Left lung (tissue), 14 donors: Measurements from ENCODE around the gene ZNF738. TPM values are rescaled to one million over a fixed set of nuclear protein-coding genes. Genes with fewer than 3 reads are reported as not detected.
"Not testable (repeated sequence)": the region's sequence is repeated elsewhere in the genome, so short reads cannot be mapped to it uniquely, and the experiment has no call there.

Experiments used
- ATAC-seq: fragments of 200-7000 bp; cut with Tn5 transposase; one replicate; pipeline ENCODE4 v1.9.1; 2020; ENCODE audit warnings: moderate library complexity
- DNase-seq, 4 donors: peaks; one replicate each; pipeline ENCODE4 v3.0.0-alpha.2; 2013 to 2020
- H3K27ac ChIP-seq, 2 donors: fragments of 200-600 bp; sonication (generic) in 1 of 2; one replicate each; pipeline versions ENCODE4 v1.5.0 to v1.8.0; 2020 to 2021
- H3K27me3 ChIP-seq, 2 donors: fragments of 200-600 bp; sonication (generic) in 1 of 2; one replicate each; pipeline versions ENCODE4 v1.5.0 to v1.8.0; 2020 to 2021
- H3K36me3 ChIP-seq, 2 donors: fragments of 200-600 bp; sonication (generic) in 1 of 2; one replicate each; pipeline versions ENCODE4 v1.5.0 to v1.8.0; 2020 to 2021
- H3K4me1 ChIP-seq, 2 donors: fragments of 200-600 bp; one replicate each; pipeline ENCODE4 v1.8.0; 2021
- H3K4me3 ChIP-seq, 2 donors: fragments of 200-600 bp; sonication (generic) in 1 of 2; one replicate each; pipeline versions ENCODE4 v1.5.0 to v1.8.0; 2020 to 2021; ENCODE audit warnings: mild to moderate bottlenecking in 1 of 2
- H3K9me3 ChIP-seq, 2 donors: fragments of 200-600 bp; sonication (generic) in 1 of 2; one replicate each; pipeline versions ENCODE4 v1.5.0 to v1.8.0; 2020 to 2021
- CTCF ChIP-seq, 2 donors: fragments of 200-600 bp; sonication (generic) in 1 of 2; IDR thresholded peaks; one replicate each; pipeline versions ENCODE4 v1.5.0 to v1.8.0; 2021; ENCODE audit warnings: antibody characterized with exemption in 2 of 2
- intact Hi-C, 2 donors: fragments of 100-400 bp; cut with DNase I; formaldehyde crosslinking; loops; one replicate each; pipeline versions ENCODE4 v1.11.2 to v1.14.2; 2022
- long read RNA-seq, 12 donors: library from polyadenylated mRNA in 2 of 12; unstranded in 2 of 12; transcript quantifications; one replicate each; pipeline ENCODE4 v2.0.0 and lab custom pipeline, GENCODE V29; 2019 to 2026
- polyA plus RNA-seq, 6 donors: library from polyadenylated mRNA; unstranded; fragments of 120-200 nt; gene quantifications; one replicate each; pipeline ENCODE4 v1.2.1, GENCODE V29; 2013; ENCODE audit not compliant: insufficient read length in 6 of 6
- total RNA-seq, 2 donors: library from RNA; stranded (reverse); fragmentation: NEBNext Ultra II Directional; extraction: Animal tissue kit (Norgen Biotek cat#: 25700); gene quantifications; one replicate each; pipeline ENCODE4 v1.2.1, GENCODE V29; 2021
- donor health status: DM: no; HTN: yes; CAD: no.
- donor health status: DM: no; HTN: no; CAD: no.

ZNF738 gene
- total RNA-seq (1 to 10 TPM; 7.2 to 8.3 TPM), polyA plus RNA-seq (10 to 100 TPM; 33.2 to 46.2 (median 38.2) TPM)
- long read RNA-seq, donor 1, partial matches to known transcripts = 6 of 12 reads
- long read RNA-seq, donor 1, other reads (novel, unspliced or antisense) = 0 of 12 reads
- long read RNA-seq, donor 2, transcript ZNF738-201 (5 exons, 2,442 nt) = major isoform, 7 of 24 reads
- long read RNA-seq, donor 2, partial matches to known transcripts = 12 of 24 reads
- long read RNA-seq, donor 2, other reads (novel, unspliced or antisense) = 0 of 24 reads
- long read RNA-seq, donor 3, partial matches to known transcripts = 0 of 10 reads
- long read RNA-seq, donor 3, other reads (novel, unspliced or antisense) = 5 of 10 reads
- long read RNA-seq, donor 4, partial matches to known transcripts = 0 of 5 reads
- long read RNA-seq, donor 4, other reads (novel, unspliced or antisense) = 4 of 5 reads
- long read RNA-seq, donor 5, partial matches to known transcripts = 33 of 40 reads
- long read RNA-seq, donor 5, other reads (novel, unspliced or antisense) = 0 of 40 reads
- long read RNA-seq, donor 6, transcript ZNF738-201 (5 exons, 2,442 nt) = major isoform, 5 of 7 reads
- long read RNA-seq, donor 6, partial matches to known transcripts = 0 of 7 reads
- long read RNA-seq, donor 6, other reads (novel, unspliced or antisense) = 0 of 7 reads
- long read RNA-seq, donor 7, partial matches to known transcripts = 62 of 65 reads
- long read RNA-seq, donor 7, other reads (novel, unspliced or antisense) = 0 of 65 reads
- long read RNA-seq, donor 8, partial matches to known transcripts = 0 of 2 reads
- long read RNA-seq, donor 8, other reads (novel, unspliced or antisense) = 0 of 2 reads
- long read RNA-seq, donor 9 = 0 reads
- long read RNA-seq, donor 10, partial matches to known transcripts = 0 of 2 reads
- long read RNA-seq, donor 10, other reads (novel, unspliced or antisense) = 1 of 2 reads
- long read RNA-seq, donor 11 = 0 reads
- long read RNA-seq, donor 12, transcript ZNF738-201 (5 exons, 2,442 nt) = major isoform, 6 of 6 reads
- long read RNA-seq, donor 12, partial matches to known transcripts = 0 of 6 reads
- long read RNA-seq, donor 12, other reads (novel, unspliced or antisense) = 0 of 6 reads

DNA sequence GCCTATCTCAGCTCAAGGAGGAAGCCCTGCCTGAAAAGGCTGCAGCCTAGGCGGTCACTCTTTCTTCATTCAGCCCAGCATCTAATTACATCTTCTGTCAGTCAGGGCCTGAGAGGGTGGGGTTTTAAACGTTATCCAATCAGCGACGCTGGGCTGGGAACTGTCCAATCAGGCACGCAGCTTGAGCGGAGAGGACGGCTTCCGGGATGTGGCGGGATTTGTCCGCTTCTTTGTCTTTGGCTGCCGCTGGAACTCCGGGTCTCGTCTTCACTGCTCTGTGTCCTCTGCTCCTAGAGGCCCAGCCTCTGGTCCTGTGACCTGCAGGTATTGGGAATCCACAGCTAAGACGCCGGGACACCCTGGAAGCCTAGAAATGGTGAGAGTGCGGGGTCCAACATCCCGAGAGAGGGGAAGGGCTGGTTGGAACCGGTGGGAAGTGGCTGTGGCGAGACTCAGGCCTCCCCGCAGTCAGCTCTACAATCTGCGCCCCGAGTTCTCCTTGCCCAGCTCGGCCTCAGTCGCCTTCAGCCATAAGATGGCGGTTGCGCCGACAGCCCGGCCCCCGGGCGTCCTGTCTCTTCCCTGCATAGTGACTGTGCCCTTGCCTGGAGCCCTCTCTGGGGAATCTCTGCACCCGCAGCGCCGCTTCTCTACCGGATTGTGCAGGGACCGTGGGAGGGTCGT lies at the start of gene ZNF738:
TSS of gene ZNF738 (plus strand) at position 233 of the 684 bp plus-strand sequence. CDS start at position 374, 141 bp downstream.
- peak within 1 kb of the TSS; percentile 60 to 80 for H3K4me3 ChIP-seq
- peak; percentile 99 for ATAC-seq
- H3K4me1 ChIP-seq = peaks cover 0 to 9% of the 10 kb centered on the region in 2 donors
- TF ChIP-seq CTCF (IDR thresholded peaks at IDR 0.05) = no peak
- intact Hi-C loops = no loop called here
- no peaks in the 10 kb centered on the region for H3K27me3 ChIP-seq
- H3K27ac ChIP-seq = peak within 1 kb of the TSS; percentile 85 to 88
- DNase-seq = peak; percentile 87 to 97 (median 92)
- H3K36me3 ChIP-seq = peaks cover 0 to 24% of the 10 kb centered on the region in 2 donors
- peaks cover 0 to 3% of the 10 kb centered on the region in 2 donors for H3K9me3 ChIP-seq

GRCh38 chr19:21312807-21313206 lies 46.0 kb upstream of the ZNF738 start:
- H3K4me3 ChIP-seq, intact Hi-C loops, H3K9me3 ChIP-seq, H3K27ac ChIP-seq, DNase-seq, ATAC-seq, H3K27me3 ChIP-seq: not testable (repeated sequence)
- H3K4me1 ChIP-seq = peaks cover 0 to 18% of the 10 kb centered on the region in 2 donors
- peaks cover 0 to 27% of the 10 kb centered on the region in 2 donors for H3K36me3 ChIP-seq

GRCh38 chr19:21314676-21315075 lies 44.1 kb upstream of the ZNF738 start:
- H3K4me1 ChIP-seq = peaks cover 0 to 18% of the 10 kb centered on the region in 2 donors
- ATAC-seq = no peak
- intact Hi-C loops = no loop called here
- TF ChIP-seq CTCF (IDR thresholded peaks at IDR 0.05) = no peak
- H3K27ac ChIP-seq = peak overlapping the region in 1 of 2 donors; percentile 53
- no peaks in the 10 kb centered on the region for H3K9me3 ChIP-seq
- no peaks in the 10 kb centered on the region for H3K27me3 ChIP-seq
- DNase-seq = no peak
- H3K36me3 ChIP-seq = peaks cover 0 to 14% of the 10 kb centered on the region in 2 donors
- no peak overlapping the region for H3K4me3 ChIP-seq

GRCh38 chr19:21317821-21318220 lies 41.0 kb upstream of the ZNF738 start:
- no peak overlapping the region for H3K27ac ChIP-seq
- DNase-seq = no peak
- intact Hi-C loops = no loop called here
- H3K9me3 ChIP-seq = no peaks in the 10 kb centered on the region
- no peak overlapping the region for H3K4me3 ChIP-seq
- peaks cover 0 to 27% of the 10 kb centered on the region in 2 donors for H3K4me1 ChIP-seq
- ATAC-seq = no peak
- peaks cover 0 to 15% of the 10 kb centered on the region in 2 donors for H3K36me3 ChIP-seq
- TF ChIP-seq CTCF (IDR thresholded peaks at IDR 0.05) = no peak
- no peaks in the 10 kb centered on the region for H3K27me3 ChIP-seq

GRCh38 chr19:21321134-21321533 lies 37.7 kb upstream of the ZNF738 start:
- Histone ChIP-seq H3K9me3 (peaks cover 0 to 3% of the 10 kb centered on the region in 2 donors), H3K36me3 (peaks cover 0 to 19% of the 10 kb centered on the region in 2 donors), H3K4me3 (no peak overlapping the region), H3K27me3 (no peaks in the 10 kb centered on the region), H3K27ac (no peak overlapping the region), H3K4me1 (peaks cover 0 to 9% of the 10 kb centered on the region in 2 donors)
- TF ChIP-seq CTCF (IDR thresholded peaks at IDR 0.05) = no peak
- ATAC-seq = no peak
- intact Hi-C loops = no loop called here
- DNase-seq = no peak
